ENCODE data around the gene GPR183. TPM values are rescaled to one million over a fixed set of nuclear protein-coding genes. Genes with fewer than 3 reads are reported as not detected.

GPR183 gene
- total and polyA plus RNA-seq, 10 of the 15 experiments (the other 5 are each of a cell fraction or from before 2014, with no cell fraction given): 134 to 669 (median 225) TPM

DNA sequence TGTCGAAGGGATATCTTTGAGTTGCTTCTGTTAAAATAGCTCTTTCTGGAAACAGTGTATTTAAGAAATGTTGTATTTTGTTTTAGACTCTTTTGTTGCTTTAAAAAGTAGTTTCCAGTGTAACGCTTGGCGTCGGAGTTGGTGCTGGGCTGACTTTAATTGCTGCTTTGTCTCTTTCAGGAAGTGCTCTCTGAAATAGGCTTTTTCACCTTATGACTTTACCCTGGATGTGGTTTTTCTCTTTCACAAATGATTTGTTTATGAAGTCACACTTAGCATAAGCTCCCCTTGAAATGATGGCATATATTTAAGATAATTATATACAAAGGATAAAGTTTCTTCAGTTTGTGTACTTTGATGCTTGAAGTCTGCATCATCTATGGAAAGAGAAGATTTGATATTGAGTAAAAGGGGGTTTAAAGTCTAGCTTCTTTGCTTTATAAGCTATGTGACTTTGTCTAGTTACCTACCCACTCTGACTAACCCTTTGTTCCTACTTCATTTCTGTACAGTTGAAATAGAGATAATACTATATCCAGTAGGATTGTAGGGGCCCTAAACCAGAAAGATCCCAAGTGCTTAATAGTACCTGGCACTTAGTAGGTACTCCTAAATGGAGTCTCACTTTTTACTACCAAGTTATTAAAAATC, 48.9 kb downstream of the GPR183 start, which contains the start of gene GPR18 (continued):
- TF ChIP-seq PAX5 (IDR thresholded peaks at IDR 0.05; ENCODE audit: borderline replicate concordance, low read depth, low read length) (peak; percentile 81; the same call in 1 of the 2 replicates), ZNF207 (IDR thresholded peaks at IDR 0.05; ENCODE audit: borderline replicate concordance) (no peak), ATF7 (IDR thresholded peaks at IDR 0.05; ENCODE audit: low read depth) (peak; percentile 77), EP300 (IDR thresholded peaks at IDR 0.05; ENCODE audit: borderline replicate concordance in 1 of 2, control insufficient read depth in 1 of 2, low read depth in 2 of 2, low read length in 2 of 2) (peak in 1 of 2 experiments; percentile 58; a peak in 1 of 4 replicates), POLR2AphosphoS2 (IDR thresholded peaks at IDR 0.05; ENCODE audit: low read depth, low read length) (no peak), FOS (IDR thresholded peaks at IDR 0.05; ENCODE audit: borderline replicate concordance, extremely low read depth, insufficient read length) (no peak), ZNF384 (IDR thresholded peaks at IDR 0.05; ENCODE audit: borderline replicate concordance, low read depth, low read length) (no peak), CEBPB (IDR thresholded peaks at IDR 0.05; ENCODE audit: borderline replicate concordance in 1 of 2, low read depth in 2 of 2, low read length in 2 of 2) (peak in 1 of 2 experiments; percentile 51; a peak in 1 of 4 replicates), MEF2A (IDR thresholded peaks at IDR 0.05; ENCODE audit: insufficient read depth, low read depth, low read length) (peak; percentile 84), SUPT20H (IDR thresholded peaks at IDR 0.05; ENCODE audit: borderline replicate concordance, control insufficient read depth, low read depth, low read length) (no peak), KDM1A (IDR thresholded peaks at IDR 0.05; ENCODE audit: borderline replicate concordance) (no peak), EED (IDR thresholded peaks at IDR 0.05; ENCODE audit: low read depth) (peak; percentile 56; the same call in 1 of the 2 replicates)
- TF ChIP-seq, protein P1, sequence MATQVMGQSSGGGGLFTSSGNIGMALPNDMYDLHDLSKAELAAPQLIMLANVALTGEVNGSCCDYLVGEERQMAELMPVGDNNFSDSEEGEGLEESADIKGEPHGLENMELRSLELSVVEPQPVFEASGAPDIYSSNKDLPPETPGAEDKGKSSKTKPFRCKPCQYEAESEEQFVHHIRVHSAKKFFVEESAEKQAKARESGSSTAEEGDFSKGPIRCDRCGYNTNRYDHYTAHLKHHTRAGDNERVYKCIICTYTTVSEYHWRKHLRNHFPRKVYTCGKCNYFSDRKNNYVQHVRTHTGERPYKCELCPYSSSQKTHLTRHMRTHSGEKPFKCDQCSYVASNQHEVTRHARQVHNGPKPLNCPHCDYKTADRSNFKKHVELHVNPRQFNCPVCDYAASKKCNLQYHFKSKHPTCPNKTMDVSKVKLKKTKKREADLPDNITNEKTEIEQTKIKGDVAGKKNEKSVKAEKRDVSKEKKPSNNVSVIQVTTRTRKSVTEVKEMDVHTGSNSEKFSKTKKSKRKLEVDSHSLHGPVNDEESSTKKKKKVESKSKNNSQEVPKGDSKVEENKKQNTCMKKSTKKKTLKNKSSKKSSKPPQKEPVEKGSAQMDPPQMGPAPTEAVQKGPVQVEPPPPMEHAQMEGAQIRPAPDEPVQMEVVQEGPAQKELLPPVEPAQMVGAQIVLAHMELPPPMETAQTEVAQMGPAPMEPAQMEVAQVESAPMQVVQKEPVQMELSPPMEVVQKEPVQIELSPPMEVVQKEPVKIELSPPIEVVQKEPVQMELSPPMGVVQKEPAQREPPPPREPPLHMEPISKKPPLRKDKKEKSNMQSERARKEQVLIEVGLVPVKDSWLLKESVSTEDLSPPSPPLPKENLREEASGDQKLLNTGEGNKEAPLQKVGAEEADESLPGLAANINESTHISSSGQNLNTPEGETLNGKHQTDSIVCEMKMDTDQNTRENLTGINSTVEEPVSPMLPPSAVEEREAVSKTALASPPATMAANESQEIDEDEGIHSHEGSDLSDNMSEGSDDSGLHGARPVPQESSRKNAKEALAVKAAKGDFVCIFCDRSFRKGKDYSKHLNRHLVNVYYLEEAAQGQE (IDR thresholded peaks at IDR 0.05; ENCODE audit: low read depth, low read length): no peak
- TF ChIP-seq, protein P2, sequence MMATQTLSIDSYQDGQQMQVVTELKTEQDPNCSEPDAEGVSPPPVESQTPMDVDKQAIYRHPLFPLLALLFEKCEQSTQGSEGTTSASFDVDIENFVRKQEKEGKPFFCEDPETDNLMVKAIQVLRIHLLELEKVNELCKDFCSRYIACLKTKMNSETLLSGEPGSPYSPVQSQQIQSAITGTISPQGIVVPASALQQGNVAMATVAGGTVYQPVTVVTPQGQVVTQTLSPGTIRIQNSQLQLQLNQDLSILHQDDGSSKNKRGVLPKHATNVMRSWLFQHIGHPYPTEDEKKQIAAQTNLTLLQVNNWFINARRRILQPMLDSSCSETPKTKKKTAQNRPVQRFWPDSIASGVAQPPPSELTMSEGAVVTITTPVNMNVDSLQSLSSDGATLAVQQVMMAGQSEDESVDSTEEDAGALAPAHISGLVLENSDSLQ (IDR thresholded peaks at IDR 0.05): no peak
- TF ChIP-seq, protein P3, sequence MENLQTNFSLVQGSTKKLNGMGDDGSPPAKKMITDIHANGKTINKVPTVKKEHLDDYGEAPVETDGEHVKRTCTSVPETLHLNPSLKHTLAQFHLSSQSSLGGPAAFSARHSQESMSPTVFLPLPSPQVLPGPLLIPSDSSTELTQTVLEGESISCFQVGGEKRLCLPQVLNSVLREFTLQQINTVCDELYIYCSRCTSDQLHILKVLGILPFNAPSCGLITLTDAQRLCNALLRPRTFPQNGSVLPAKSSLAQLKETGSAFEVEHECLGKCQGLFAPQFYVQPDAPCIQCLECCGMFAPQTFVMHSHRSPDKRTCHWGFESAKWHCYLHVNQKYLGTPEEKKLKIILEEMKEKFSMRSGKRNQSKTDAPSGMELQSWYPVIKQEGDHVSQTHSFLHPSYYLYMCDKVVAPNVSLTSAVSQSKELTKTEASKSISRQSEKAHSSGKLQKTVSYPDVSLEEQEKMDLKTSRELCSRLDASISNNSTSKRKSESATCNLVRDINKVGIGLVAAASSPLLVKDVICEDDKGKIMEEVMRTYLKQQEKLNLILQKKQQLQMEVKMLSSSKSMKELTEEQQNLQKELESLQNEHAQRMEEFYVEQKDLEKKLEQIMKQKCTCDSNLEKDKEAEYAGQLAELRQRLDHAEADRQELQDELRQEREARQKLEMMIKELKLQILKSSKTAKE (IDR thresholded peaks at IDR 0.05; ENCODE audit: low read depth, poor library complexity, severe bottlenecking): peak; percentile 66
- TF ChIP-seq, protein P4, sequence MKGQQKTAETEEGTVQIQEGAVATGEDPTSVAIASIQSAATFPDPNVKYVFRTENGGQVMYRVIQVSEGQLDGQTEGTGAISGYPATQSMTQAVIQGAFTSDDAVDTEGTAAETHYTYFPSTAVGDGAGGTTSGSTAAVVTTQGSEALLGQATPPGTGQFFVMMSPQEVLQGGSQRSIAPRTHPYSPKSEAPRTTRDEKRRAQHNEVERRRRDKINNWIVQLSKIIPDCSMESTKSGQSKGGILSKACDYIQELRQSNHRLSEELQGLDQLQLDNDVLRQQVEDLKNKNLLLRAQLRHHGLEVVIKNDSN (IDR thresholded peaks at IDR 0.05; ENCODE audit: borderline replicate concordance, extremely low read length, insufficient read depth, low read depth, low read length): no peak
- TF ChIP-seq, protein P5, sequence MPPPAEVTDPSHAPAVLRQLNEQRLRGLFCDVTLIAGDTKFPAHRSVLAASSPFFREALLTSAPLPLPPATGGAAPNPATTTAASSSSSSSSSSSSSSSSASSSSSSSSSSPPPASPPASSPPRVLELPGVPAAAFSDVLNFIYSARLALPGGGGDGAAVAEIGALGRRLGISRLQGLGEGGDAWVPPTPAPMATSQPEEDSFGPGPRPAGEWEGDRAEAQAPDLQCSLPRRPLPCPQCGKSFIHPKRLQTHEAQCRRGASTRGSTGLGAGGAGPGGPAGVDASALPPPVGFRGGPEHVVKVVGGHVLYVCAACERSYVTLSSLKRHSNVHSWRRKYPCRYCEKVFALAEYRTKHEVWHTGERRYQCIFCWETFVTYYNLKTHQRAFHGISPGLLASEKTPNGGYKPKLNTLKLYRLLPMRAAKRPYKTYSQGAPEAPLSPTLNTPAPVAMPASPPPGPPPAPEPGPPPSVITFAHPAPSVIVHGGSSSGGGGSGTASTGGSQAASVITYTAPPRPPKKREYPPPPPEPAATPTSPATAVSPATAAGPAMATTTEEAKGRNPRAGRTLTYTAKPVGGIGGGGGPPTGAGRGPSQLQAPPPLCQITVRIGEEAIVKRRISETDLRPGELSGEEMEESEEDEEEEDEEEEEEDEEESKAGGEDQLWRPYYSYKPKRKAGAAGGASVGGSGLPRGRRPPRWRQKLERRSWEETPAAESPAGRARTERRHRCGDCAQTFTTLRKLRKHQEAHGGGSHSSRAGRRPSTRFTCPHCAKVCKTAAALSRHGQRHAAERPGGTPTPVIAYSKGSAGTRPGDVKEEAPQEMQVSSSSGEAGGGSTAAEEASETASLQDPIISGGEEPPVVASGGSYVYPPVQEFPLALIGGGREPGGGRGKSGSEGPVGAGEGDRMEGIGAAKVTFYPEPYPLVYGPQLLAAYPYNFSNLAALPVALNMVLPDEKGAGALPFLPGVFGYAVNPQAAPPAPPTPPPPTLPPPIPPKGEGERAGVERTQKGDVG (CRISPR knock-in tag; IDR thresholded peaks at IDR 0.05): no peak

Data from GM12878 (cell line).